A549 (cell line): Measurements from ENCODE around the gene SPATA46.

Source experiments
- BHLHE40 ChIP-seq: IDR thresholded peaks from 2 replicates; pipeline ENCODE4 v1.6.1; 2012; ENCODE audit warnings: low read depth, low read length, inconsistent platforms
- CTCF ChIP-seq: fragments of >200 bp; sonication (Bioruptor Twin); formaldehyde crosslinking; IDR thresholded peaks from 3 replicates; pipeline ENCODE4 v1.5.1; 2016
- EP300 ChIP-seq, 2 experiments: fragments of >200 bp; sonication (Bioruptor Twin); formaldehyde crosslinking; IDR thresholded peaks; 2 replicates in 1 of 2; 3 replicates in 1 of 2; pipeline ENCODE4 v1.6.1; 2016 to 2017
- JUNB ChIP-seq: fragments of >200 bp; sonication (Bioruptor Twin); formaldehyde crosslinking; IDR thresholded peaks from 2 replicates; pipeline ENCODE4 v1.6.1; 2016
- MAX ChIP-seq: IDR thresholded peaks from 2 replicates; pipeline ENCODE4 v1.6.1; 2012
- MYC ChIP-seq: IDR thresholded peaks from 2 replicates; pipeline ENCODE4 v1.6.1; 2012; ENCODE audit warnings: mild to moderate bottlenecking, inconsistent platforms, low read length, improper control_type of control experiment, borderline replicate concordance
- NPAS2 ChIP-seq: fragments of 250-450 bp; sonication (Bioruptor Pico); IDR thresholded peaks from 2 replicates; pipeline ENCODE4 v1.8.0; 2022; ENCODE audit warnings: mild to moderate bottlenecking, moderate library complexity, borderline replicate concordance
- POLR2A ChIP-seq: IDR thresholded peaks from 2 replicates; pipeline ENCODE4 v1.6.1; 2012; ENCODE audit warnings: mild to moderate bottlenecking, low read length
- REST ChIP-seq: fragments of 200-600 bp; sonication (generic); IDR thresholded peaks from 2 replicates; pipeline ENCODE4 v1.6.1; 2016; ENCODE audit warnings: antibody characterized with exemption, mild to moderate bottlenecking, moderate library complexity
- RFX5 ChIP-seq: fragments of 450-650 bp; IDR thresholded peaks from 2 replicates; pipeline ENCODE4 v1.7.1; 2014; ENCODE audit warnings: antibody characterized with exemption, mild to moderate bottlenecking, moderate library complexity
- RNF2 ChIP-seq: fragments of 200-600 bp; sonication (generic); IDR thresholded peaks from 2 replicates; pipeline ENCODE4 v1.6.1; 2016; ENCODE audit warnings: low read depth, mild to moderate bottlenecking, antibody characterized with exemption, moderate library complexity, borderline replicate concordance
- ZFP36 ChIP-seq: fragments of 450-650 bp; IDR thresholded peaks from 2 replicates; pipeline ENCODE4 v1.6.1; 2014; ENCODE audit warnings: borderline replicate concordance; ENCODE audit not compliant: partially characterized antibody

- TF ChIP-seq BHLHE40 (no peak), MYC (no peak), ZFP36 (no peak), EP300 (IDR thresholded peaks at IDR 0.05) (no peak), REST (no peak), POLR2A (no peak), NPAS2 (no peak), MAX (no peak), CTCF (no peak), RFX5 (no peak), RNF2 (no peak), JUNB (no peak)
Observed at GRCh38 chr1:162388083-162388594, 11.5 kb upstream of the SPATA46 start.
